Adrenal gland (tissue), 12 donors: ENCODE data around the gene CLCNKB. TPM values are rescaled to one million over a fixed set of nuclear protein-coding genes. Genes with fewer than 3 reads are reported as not detected.
A peak's percentile ranks its signal among the peaks of the same experiment; 100 is the strongest.
"Not testable (repeated sequence)": the region's sequence is repeated elsewhere in the genome, so short reads cannot be mapped to it uniquely, and the experiment has no call there.

ENCODE experiments used
- DNase-seq, 7 donors: peaks; one replicate each; pipeline ENCODE4 v3.0.0-alpha.2; 2019 to 2020
- H3K27ac ChIP-seq, 5 donors: fragments of 200-600 bp; sonication (generic) in 4 of 5; 1 replicate in 3 of 5; 2 replicates in 2 of 5; pipeline versions ENCODE4 v1.5.1 to v1.8.0; 2016 to 2020; ENCODE audit warnings: mild to moderate bottlenecking in 1 of 5
- H3K27me3 ChIP-seq: fragments of 200-600 bp; 2 replicates; pipeline ENCODE4 v1.8.0; 2021
- H3K36me3 ChIP-seq, 2 donors: fragments of 200-600 bp; replicated peaks in 1 of 2; 1 replicate in 1 of 2; 2 replicates in 1 of 2; pipeline versions ENCODE4 v1.5.1 to v1.8.0; 2018 to 2022
- H3K4me1 ChIP-seq, 2 donors: fragments of 200-600 bp; replicated peaks in 1 of 2; 1 replicate in 1 of 2; 2 replicates in 1 of 2; pipeline versions ENCODE4 v1.5.1 to v1.8.0; 2018 to 2021
- H3K4me3 ChIP-seq, 4 donors: fragments of 200-600 bp; sonication (generic) in 3 of 4; one replicate each; pipeline ENCODE4 v1.5.1; 2016 to 2018
- H3K9me3 ChIP-seq, 3 donors: fragments of 200-600 bp; sonication (generic) in 1 of 3; replicated peaks in 1 of 3; 1 replicate in 2 of 3; 2 replicates in 1 of 3; pipeline versions ENCODE4 v1.5.1 to v1.8.0; 2016 to 2021
- POLR2A ChIP-seq, 2 donors: fragments of 450-650 bp; IDR thresholded peaks; one replicate each; pipeline ENCODE4 v1.6.1; 2017; ENCODE audit warnings: antibody characterized with exemption in 2 of 2, mild to moderate bottlenecking in 2 of 2, moderate library complexity in 1 of 2
- WGBS, 4 donors: extraction: QIAGEN DNeasy Blood & Tissue Kit in 2 of 4; methylation state at CpG; one replicate each; pipeline versions ENCODE4 v1.1.5 to v1.1.7; 2013 to 2017; 5-methylcytosine and 5-hydroxymethylcytosine counted together
- intact Hi-C, 2 donors: fragments of 100-400 bp; cut with DNase I; formaldehyde crosslinking; loops; one replicate each; pipeline versions ENCODE4 v1.14.1 to v1.15.0; 2022 to 2023
- polyA plus RNA-seq, 3 donors: library from polyadenylated mRNA; stranded (reverse); fragments of 200-250 nt in 2 of 3; fragments of 350-450 nt in 1 of 3; fragmentation: Illumina TruSeq in 1 of 3; extraction: RNeasy Lipid Tissue Mini Kit (QIAGEN cat#74804) in 1 of 3; gene quantifications; one replicate each; pipeline ENCODE4 v1.2.3, GENCODE V29; 2013 to 2014
- total RNA-seq, 9 donors: library from RNA; depleted of rRNA in 4 of 9; stranded (reverse); fragments of >200 nt in 4 of 9; fragments of 120-200 nt in 1 of 9; fragmentation: NEBNext Ultra II Directional in 1 of 9; extraction: Animal tissue kit (Norgen Biotek cat#: 25700) in 1 of 9; gene quantifications; one replicate each; pipeline versions ENCODE4 v1.1.0 to v1.2.4, GENCODE V29; 2013 to 2023
- TF ChIP-seq, protein P1 (sequence below), 6 experiments: fragments of 450-650 bp in 4 of 6; fragments of 200-600 bp in 2 of 6; sonication (generic) in 1 of 6; IDR thresholded peaks; 1 replicate in 5 of 6; 2 replicates in 1 of 6; pipeline versions ENCODE4 v1.5.1 to v1.8.0; 2016 to 2021; ENCODE audit warnings: antibody characterized with exemption in 6 of 6, mild to moderate bottlenecking in 2 of 6, moderate library complexity in 1 of 6
- donor health status: healthy with polysubstance abuse.
- donor health status: Bipolar disorder and iron deficiency.
- donor health status: DM: yes; HTN: yes; CAD: no.
- donor health status: DM: no; HTN: no; CAD: no.
- donor health status: DM: no; HTN: no; CAD: no.
- donor health status: DM: yes; HTN: yes; CAD: no.

Gene CLCNKB
- total and polyA plus RNA-seq, 12 donors: 0.67 to 9.9 (median 2.6) TPM

- no peaks in the 10 kb centered on the region for H3K9me3 ChIP-seq
- 16 to 52% (median 32%) methylated on average over 4 to 33 of the region's 33 CpGs for WGBS, 4 donors
- DNase-seq: peak in 1 of 7 donors; percentile 38
- H3K4me3 ChIP-seq: peak overlapping the region in 1 of 4 donors; percentile 11
- intact Hi-C loops: no loop called here
- no peaks in the 10 kb centered on the region for H3K36me3 ChIP-seq
- H3K27me3 ChIP-seq: no peaks in the 10 kb centered on the region
- H3K4me1 ChIP-seq: peaks cover 7% of the 10 kb centered on the region in 2 donors
- no peak overlapping the region for H3K27ac ChIP-seq
- TF ChIP-seq, protein P1, sequence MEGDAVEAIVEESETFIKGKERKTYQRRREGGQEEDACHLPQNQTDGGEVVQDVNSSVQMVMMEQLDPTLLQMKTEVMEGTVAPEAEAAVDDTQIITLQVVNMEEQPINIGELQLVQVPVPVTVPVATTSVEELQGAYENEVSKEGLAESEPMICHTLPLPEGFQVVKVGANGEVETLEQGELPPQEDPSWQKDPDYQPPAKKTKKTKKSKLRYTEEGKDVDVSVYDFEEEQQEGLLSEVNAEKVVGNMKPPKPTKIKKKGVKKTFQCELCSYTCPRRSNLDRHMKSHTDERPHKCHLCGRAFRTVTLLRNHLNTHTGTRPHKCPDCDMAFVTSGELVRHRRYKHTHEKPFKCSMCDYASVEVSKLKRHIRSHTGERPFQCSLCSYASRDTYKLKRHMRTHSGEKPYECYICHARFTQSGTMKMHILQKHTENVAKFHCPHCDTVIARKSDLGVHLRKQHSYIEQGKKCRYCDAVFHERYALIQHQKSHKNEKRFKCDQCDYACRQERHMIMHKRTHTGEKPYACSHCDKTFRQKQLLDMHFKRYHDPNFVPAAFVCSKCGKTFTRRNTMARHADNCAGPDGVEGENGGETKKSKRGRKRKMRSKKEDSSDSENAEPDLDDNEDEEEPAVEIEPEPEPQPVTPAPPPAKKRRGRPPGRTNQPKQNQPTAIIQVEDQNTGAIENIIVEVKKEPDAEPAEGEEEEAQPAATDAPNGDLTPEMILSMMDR (IDR thresholded peaks at IDR 0.05): no peak
- no peak for TF ChIP-seq POLR2A (IDR thresholded peaks at IDR 0.05)
Observed at GRCh38 chr1:16026723-16027484, 16.7 kb upstream of the CLCNKB start.

- H3K36me3 ChIP-seq: no peaks in the 10 kb centered on the region
- no peak overlapping the region for H3K27ac ChIP-seq
- H3K4me3 ChIP-seq: no peak overlapping the region
- H3K27me3 ChIP-seq: no peaks in the 10 kb centered on the region
- TF ChIP-seq, protein P1 (IDR thresholded peaks at IDR 0.05): no peak
- no peak for TF ChIP-seq POLR2A (IDR thresholded peaks at IDR 0.05)
- H3K9me3 ChIP-seq: no peaks in the 10 kb centered on the region
- intact Hi-C loops: no loop called here
- DNase-seq: no peak
- WGBS, 4 donors: 65 to 71% (median 66%) methylated on average over 16 to 19 of the region's 19 CpGs
- H3K4me1 ChIP-seq: peaks cover 7% of the 10 kb centered on the region in 2 donors
Observed at GRCh38 chr1:16028237-16029002, 15.2 kb upstream of the CLCNKB start.

DNA sequence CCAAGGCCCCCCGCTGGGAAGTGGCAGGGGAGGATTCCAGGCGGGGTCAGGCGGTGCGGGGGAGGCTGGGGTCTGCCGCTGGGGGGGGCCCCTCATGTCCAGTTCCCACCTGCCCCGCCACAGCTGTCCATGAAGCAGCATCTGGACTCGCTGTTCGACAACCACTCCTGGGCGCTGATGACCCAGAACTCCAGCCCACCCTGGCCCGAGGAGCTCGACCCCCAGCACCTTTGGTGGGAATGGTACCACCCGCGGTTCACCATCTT lies 14.6 kb upstream of the CLCNKB start:
- 58 to 86% (median 72%) methylated on average over 1 to 12 of the region's 13 CpGs for WGBS, 4 donors
- DNase-seq, H3K27me3 ChIP-seq, H3K4me3 ChIP-seq, H3K27ac ChIP-seq, H3K4me1 ChIP-seq, H3K36me3 ChIP-seq, intact Hi-C loops, H3K9me3 ChIP-seq: not testable (repeated sequence)

GRCh38 chr1:16029288-16029687 lies 14.3 kb upstream of the CLCNKB start:
- intact Hi-C loops: no loop called here
- Histone ChIP-seq H3K4me3 (no peak overlapping the region), H3K27me3 (no peaks in the 10 kb centered on the region), H3K4me1 (peaks cover 7% of the 10 kb centered on the region in 2 donors), H3K36me3 (no peaks in the 10 kb centered on the region), H3K9me3 (no peaks in the 10 kb centered on the region), H3K27ac (no peak overlapping the region)
- DNase-seq: no peak
- WGBS, 4 donors: 75 to 100% (median 90%) methylated on average over 1 of the region's 1 CpG
- no peak for TF ChIP-seq POLR2A (IDR thresholded peaks at IDR 0.05)
- TF ChIP-seq, protein P1 (IDR thresholded peaks at IDR 0.05): no peak
